Body of pancreas (tissue), 4 donors: ENCODE results near the gene MYO1H.

Experiments used
- POLR2A ChIP-seq, 3 donors: fragments of 450-650 bp; IDR thresholded peaks; one replicate each; pipeline ENCODE4 v1.6.1; 2016; ENCODE audit warnings: antibody characterized with exemption in 3 of 3, mild to moderate bottlenecking in 2 of 3
- TF ChIP-seq, protein P1 (sequence below), 7 experiments: fragments of 450-650 bp in 4 of 7; fragments of 200-600 bp in 3 of 7; sonication (generic) in 3 of 7; IDR thresholded peaks; one replicate each; pipeline ENCODE4 v1.5.1; 2016 to 2019; ENCODE audit warnings: antibody characterized with exemption in 7 of 7

GRCh38 chr12:109346920-109347319, 780 bp upstream of the MYO1H start:
- TF ChIP-seq, protein P1, sequence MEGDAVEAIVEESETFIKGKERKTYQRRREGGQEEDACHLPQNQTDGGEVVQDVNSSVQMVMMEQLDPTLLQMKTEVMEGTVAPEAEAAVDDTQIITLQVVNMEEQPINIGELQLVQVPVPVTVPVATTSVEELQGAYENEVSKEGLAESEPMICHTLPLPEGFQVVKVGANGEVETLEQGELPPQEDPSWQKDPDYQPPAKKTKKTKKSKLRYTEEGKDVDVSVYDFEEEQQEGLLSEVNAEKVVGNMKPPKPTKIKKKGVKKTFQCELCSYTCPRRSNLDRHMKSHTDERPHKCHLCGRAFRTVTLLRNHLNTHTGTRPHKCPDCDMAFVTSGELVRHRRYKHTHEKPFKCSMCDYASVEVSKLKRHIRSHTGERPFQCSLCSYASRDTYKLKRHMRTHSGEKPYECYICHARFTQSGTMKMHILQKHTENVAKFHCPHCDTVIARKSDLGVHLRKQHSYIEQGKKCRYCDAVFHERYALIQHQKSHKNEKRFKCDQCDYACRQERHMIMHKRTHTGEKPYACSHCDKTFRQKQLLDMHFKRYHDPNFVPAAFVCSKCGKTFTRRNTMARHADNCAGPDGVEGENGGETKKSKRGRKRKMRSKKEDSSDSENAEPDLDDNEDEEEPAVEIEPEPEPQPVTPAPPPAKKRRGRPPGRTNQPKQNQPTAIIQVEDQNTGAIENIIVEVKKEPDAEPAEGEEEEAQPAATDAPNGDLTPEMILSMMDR (IDR thresholded peaks at IDR 0.05) = no peak
- no peak for TF ChIP-seq POLR2A (IDR thresholded peaks at IDR 0.05)
